NCI-H2107 treated with DMSO at 0.1 percent for 48 hours (cell line): Measurements from ENCODE around the gene ZNF14.
"Not testable (repeated sequence)": the region's sequence is repeated elsewhere in the genome, so short reads cannot be mapped to it uniquely, and the experiment has no call there.

ENCODE experiments used
- DNase-seq: peaks from one replicate; lab custom pipeline; 2025; ENCODE audit not compliant: unreplicated experiment; lab: John Stamatoyannopoulos, UW

ZNF14 gene

GRCh38 chr19:19732579-19733501, at the start of gene ZNF14:
Gene ZNF14, minus strand, starts transcription at chr19:19733112. Its CDS starts 154 bp downstream, at chr19:19732958.
- peak; percentile 73 for DNase-seq

- DNase-seq: peak; percentile 65
These were observed 48.9 kb upstream of the ZNF14 start for GRCh38 chr19:19781791-19782190.

GRCh38 chr19:19778666-19779065, 45.8 kb upstream of the ZNF14 start:
- DNase-seq: no peak

GRCh38 chr19:19777692-19778091, 44.8 kb upstream of the ZNF14 start:
- DNase-seq: no peak

GRCh38 chr19:19776206-19777008, 43.5 kb upstream of the ZNF14 start:
- peak; percentile 82 for DNase-seq

GRCh38 chr19:19775891-19776205, 42.9 kb upstream of the ZNF14 start:
- no peak for DNase-seq

GRCh38 chr19:19774354-19775033, 41.6 kb upstream of the ZNF14 start:
- no peak for DNase-seq

GRCh38 chr19:19771963-19772362, 39.1 kb upstream of the ZNF14 start:
- not testable (repeated sequence) for DNase-seq

GRCh38 chr19:19769971-19770370, 37.1 kb upstream of the ZNF14 start:
- not testable (repeated sequence) for DNase-seq

- DNase-seq: no peak
These were observed 25.3 kb upstream of the ZNF14 start for GRCh38 chr19:19758164-19758563.

GRCh38 chr19:19752760-19753403, 20.0 kb upstream of the ZNF14 start:
- no peak for DNase-seq

GRCh38 chr19:19751846-19752245, 18.9 kb upstream of the ZNF14 start:
- no peak for DNase-seq

GRCh38 chr19:19750842-19751790, 18.2 kb upstream of the ZNF14 start:
- no peak for DNase-seq

- DNase-seq: no peak
These were observed 17.3 kb upstream of the ZNF14 start for GRCh38 chr19:19749908-19750841.

GRCh38 chr19:19749117-19749907, 16.4 kb upstream of the ZNF14 start:
- DNase-seq: no peak

- no peak for DNase-seq
These were observed 15.5 kb upstream of the ZNF14 start for GRCh38 chr19:19748249-19748938.
